SK-N-DZ (cell line): Measurements from ENCODE around the gene CA5A.
"Not testable (repeated sequence)": the region's sequence is repeated elsewhere in the genome, so short reads cannot be mapped to it uniquely, and the experiment has no call there.

Experiments
- DNase-seq: peaks from one replicate; pipeline ENCODE4 v3.0.0-alpha.2; 2015; ENCODE audit warnings: low spot score

The CA5A gene

GRCh38 chr16:87896176-87896890, 40.0 kb downstream of the CA5A start:
- not testable (repeated sequence) for DNase-seq

GRCh38 chr16:87895641-87896141, 40.6 kb downstream of the CA5A start:
- no peak for DNase-seq

DNA sequence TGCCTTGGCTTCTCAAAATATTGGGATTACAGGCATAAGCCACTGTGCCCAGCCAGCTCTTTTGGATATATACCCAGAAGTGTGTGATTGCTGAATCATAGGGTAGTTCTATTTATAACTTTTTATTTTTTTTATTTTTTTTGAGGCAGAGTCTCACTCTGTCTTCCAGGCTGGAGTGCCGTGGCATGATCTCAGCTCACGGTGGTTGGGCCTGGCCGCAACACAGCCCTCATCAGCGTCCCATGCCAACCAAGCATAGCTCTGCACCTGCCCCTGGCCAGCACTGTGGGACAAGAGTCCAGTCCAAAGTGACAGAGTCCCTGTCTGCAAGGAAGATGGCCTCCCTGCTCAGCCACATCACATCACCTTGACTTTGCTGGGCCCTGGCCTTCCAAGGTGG, 42.3 kb downstream of the CA5A start:
- DNase-seq = not testable (repeated sequence)

DNA sequence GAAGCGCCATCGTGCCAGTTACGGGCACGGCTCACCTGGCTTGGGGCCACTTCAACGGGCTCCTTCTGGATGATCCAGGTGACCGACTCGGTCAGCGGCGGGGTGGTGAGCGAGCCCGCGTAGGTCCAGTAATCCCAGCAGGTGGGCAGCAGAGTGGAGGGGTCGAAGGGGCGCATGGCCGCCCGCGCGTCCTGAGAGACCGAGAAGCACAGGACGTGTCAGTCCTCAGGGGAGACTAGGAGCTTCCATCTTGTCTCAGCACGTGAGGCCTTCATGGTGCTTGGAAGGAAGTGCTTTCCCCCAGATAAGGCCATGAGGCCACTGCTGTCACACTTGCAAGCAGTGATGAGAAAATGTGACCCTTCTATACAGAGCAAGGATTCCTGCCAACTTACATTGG, 44.6 kb downstream of the CA5A start:
- DNase-seq = no peak

GRCh38 chr16:87889762-87890161, 46.6 kb downstream of the CA5A start:
- not testable (repeated sequence) for DNase-seq

DNA sequence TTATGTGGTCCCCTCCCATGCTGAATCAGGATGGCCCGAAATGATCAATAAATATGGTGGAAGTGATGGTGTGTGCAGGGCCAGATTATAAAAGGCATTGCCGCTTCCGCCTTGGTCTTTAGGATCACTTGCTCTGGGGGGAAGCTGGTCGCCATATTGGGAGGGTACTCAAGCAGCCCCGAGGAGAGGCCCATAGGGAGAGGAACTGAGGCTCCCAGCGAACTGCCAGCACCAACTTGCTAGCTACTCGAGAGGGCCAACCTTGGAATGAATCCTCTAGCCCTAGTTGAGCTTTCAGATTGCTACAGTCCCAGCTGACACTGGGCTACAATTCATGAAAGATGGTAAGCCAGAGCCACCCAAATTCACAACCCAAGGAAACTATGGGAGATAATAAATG, 48.0 kb downstream of the CA5A start:
- not testable (repeated sequence) for DNase-seq

DNA sequence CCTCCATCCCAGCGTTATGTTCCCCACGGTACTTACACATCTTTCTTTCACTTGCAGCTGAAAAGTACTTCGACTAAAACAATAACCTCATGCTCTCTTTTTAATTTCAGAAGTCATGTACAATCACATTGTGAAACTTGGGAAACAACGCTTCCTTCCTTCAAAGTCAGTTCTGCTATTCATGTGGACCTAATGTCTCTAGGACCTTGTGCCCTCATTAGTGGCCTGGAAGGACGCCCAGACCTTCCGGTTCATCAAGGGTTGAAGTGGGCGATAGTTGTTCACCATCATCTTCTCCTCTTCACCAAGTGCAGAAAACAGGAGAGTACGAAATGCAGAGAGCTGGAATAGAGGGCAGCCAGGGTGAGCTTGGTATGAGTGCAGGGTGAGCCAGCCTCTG, 48.4 kb downstream of the CA5A start:
- DNase-seq = not testable (repeated sequence)

GRCh38 chr16:87885371-87885967, 50.9 kb downstream of the CA5A start:
- not testable (repeated sequence) for DNase-seq

DNA sequence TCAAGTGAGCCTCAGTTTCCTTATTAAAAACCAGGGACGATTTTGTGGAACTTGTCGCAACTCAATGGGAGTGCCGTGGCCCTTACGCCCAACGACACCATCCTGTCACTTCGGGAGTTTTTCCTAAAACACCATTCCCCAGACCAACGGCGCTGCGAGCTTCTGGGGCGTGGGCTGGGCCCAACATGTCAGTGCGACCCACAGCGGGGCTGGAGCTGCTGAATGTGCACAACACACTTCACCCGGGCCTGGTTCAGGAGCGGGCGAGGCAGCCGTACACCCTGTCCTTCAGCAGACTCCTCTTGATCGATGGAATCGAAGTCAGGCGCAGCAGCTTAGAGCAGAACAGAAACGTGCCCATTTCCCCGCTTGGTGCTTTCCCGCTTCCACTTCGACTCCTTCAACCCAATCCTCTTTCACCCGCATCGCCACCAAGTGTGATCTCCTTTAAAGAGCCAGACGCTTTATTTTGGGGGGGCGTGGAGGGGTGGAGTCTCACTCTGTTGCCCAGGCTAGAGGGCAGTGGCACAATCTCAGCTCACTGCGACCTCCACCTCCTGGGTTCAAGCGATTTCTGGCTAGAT, 53.8 kb downstream of the CA5A start:
- DNase-seq = no peak

DNA sequence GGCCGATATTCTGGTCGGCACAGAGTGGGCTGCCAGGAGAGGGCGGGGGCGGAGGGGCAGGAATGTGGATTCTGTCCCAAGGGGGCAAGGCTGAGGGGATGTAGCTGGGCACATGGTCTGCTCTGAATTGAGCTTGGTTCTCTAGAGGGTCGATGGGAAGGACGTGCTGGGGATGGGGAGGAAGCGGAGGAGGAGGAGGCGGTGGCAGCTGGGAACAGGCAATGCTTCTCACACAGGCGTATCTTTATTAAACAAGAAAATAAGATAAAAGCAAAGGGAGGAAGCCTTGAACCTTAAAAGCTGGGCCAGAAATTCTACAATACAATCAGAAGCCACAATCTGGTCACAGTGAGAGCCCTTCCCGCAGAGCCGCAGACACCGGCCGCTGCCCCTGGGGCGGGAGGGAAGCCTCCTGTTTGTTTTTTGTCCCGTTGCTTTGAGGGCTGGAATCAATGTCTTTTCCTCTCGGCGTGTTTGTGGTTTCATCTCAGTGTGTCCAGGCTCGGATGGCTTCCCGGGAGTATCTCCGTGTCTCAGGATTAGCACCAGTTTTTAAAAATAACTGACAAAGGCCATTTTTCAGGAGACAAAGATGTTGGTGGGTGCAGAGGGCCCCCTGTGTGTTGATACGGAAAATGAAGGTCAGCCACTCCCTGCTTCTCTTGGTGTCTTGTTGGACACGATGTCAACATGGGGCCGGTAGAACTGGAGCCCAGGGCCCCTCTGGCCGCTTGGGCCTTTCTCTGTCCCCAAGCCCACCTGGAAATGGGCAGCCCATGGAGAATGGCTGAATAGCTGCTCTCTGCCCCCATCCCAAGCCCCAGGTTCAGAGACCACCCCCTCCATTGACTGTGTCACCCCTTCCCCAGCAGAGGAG, 54.8 kb downstream of the CA5A start:
- DNase-seq = no peak

GRCh38 chr16:87880117-87880696, 56.1 kb downstream of the CA5A start:
- no peak for DNase-seq

DNA sequence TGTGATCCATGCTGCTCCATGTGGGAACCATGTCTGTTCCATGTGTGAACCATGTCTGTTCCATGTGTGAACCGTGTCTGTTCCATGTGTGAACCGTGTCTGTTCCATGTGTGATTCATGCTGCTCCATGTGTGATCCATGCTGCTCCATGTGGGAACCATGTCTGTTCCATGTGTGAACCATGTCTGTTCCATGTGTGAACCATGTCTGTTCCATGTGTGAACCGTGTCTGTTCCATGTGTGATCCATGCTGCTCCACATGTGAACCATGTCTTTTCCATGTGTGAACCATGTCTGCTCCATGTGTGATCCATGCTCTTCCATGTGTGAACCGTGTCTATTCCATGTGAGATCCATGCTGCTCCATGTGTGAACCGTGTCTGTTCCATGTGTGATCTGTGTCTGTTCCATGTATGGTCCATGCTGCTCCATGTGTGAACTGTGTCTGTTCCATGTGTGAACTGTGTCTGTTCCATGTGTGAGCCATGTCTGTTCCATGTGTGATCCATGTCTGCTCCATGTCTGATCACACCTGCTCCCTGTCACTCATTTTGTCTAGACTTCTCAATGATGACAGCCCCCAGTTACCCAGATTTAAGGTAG, 56.8 kb downstream of the CA5A start:
- not testable (repeated sequence) for DNase-seq

GRCh38 chr16:87878704-87879103, 57.6 kb downstream of the CA5A start:
- DNase-seq = no peak

DNA sequence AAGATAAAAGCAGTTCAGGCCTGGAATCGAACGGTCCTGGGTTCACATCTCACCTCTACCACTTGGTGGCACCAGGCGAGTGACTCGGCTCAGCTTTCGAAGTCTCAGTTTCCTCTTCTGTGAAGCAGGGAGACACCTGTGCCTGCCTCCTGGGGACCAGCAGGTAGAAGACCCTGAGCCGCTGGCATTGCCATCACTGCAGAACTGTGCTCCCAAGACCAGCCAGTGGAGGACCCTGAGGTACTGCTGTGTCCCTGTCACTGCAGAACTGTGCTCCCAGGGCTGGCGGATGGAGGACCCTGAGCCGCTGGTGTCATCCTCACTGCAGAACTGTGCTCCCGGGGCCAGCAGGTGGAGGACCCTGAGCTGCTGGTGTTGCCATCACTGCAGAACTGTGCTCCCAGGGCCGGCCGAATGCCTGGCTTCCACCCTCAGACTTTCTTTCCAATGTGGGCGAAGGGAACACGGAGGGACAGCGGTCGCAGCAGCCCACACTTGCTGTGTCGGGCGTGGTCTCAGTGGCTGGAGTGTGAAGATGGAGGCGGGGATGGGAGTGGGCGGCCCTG, 58.3 kb downstream of the CA5A start:
- no peak for DNase-seq

GRCh38 chr16:87874639-87875427, 61.5 kb downstream of the CA5A start:
- no peak for DNase-seq

DNA sequence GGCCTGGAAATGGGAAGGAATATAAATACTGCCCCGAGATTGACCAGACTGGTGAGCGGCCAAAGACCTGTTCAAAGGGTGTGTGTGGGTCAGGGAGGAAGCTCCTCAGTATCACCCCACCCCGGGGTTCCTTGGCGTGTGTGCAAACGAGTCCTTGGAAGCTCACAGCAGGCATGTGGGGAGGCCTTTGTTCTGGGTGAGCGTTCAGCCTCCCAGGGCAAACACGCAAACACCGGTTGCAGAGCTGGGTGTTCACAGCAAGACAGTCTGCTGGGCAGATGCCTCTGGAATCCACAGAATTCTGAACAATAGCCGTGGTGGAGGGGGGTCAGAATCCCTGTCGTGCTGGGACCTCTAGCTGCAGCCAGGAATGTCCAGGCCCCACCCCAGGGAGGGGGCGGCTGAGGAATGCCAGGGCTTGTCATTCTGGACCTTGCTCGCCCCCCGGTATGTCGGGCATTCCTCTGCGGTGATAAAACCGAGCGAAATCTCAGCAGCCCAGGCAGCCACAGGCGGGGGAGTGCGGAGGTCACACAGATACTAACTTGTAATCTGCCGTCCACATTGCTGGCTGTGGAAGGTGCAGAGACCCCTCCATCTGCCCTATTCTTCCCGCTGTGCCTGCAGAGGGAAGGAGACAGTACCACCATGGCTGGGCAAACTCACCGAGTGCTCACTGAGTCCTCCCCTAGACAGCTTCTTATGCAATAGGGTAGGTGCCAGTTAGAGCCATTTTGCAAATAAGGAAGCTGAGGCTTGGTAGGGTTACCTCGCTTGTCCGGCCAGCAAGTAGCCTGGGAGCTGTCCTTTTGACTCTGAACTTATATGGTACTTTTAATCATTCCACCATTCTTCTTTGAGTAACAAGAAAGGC, 65.7 kb downstream of the CA5A start:
- not testable (repeated sequence) for DNase-seq

GRCh38 chr16:87869879-87870417, 66.4 kb downstream of the CA5A start:
- not testable (repeated sequence) for DNase-seq

DNA sequence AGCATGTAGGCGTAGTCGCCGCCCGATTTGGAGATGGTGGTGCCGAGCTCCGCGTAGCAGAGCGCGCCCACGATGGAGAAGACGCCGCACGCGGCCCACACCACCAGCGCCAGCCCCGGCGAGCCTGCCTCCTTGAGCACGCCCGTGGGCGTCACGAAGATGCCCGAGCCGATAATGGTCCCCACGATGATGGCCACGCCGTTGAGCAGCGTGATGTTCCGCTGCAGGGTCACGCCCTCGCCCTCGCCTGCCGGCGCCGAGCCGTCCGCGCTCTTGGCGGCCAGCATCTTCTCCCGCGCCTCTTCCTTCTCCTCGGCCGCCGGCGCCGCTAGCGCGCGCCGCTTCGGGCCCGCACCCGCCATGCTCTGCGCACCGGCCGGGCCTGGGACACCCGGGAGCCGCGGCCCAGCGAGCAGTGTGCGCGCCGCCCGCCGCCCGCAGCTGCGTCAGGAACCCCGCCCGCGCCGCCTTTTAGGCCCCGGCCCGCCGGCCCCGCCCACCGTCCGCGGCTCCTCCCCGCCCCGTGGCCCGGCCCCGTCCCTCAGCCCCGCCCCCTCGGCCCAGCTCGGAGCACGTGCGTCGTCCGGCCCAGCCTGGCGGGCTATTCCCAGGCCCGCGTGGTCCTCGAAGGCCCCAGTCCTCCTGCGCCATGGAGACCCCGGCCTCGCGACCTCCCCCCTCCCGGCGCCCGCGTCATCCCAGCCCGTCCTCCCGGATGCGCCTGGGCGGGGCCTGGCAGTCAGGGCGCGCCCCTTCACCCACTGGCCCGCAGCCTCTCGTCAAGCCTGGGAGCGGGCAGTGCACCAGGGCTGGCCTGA, 67.1 kb downstream of the CA5A start, which contains the start of gene SLC7A5:
SLC7A5 (minus strand) TSS at position 447 of the 818 bp plus-strand sequence; CDS start at position 362, 85 bp downstream.
- peak; percentile 65 for DNase-seq
